Nephron progenitor cell (in vitro differentiated cells): ENCODE data around the gene TYRP1.

ENCODE experiments used
- DNase-seq: peaks from one replicate; pipeline ENCODE4 v3.0.0; 2021
- H3K27ac Mint-ChIP-seq: 2 replicates; pipeline ENCODE4 v1.8.0; 2021; ENCODE audit warnings: mild to moderate bottlenecking, moderate library complexity, mixed read lengths
- H3K27me3 Mint-ChIP-seq: 2 replicates; pipeline ENCODE4 v1.8.0; 2021; ENCODE audit warnings: mild to moderate bottlenecking, low read depth, mixed read lengths; ENCODE audit not compliant: poor library complexity
- H3K36me3 Mint-ChIP-seq: 2 replicates; pipeline ENCODE4 v1.8.0; 2021; ENCODE audit warnings: low read depth, mixed read lengths
- H3K4me1 Mint-ChIP-seq: 2 replicates; pipeline ENCODE4 v1.8.0; 2021; ENCODE audit warnings: mixed read lengths
- H3K4me3 Mint-ChIP-seq: 2 replicates; pipeline ENCODE4 v1.8.0; 2021; ENCODE audit warnings: mild to moderate bottlenecking, moderate library complexity, mixed read lengths
- H3K9me3 Mint-ChIP-seq: 2 replicates; pipeline ENCODE4 v1.8.0; 2021; ENCODE audit warnings: mild to moderate bottlenecking, moderate library complexity, mixed read lengths
- CTCF ChIP-seq: fragments of 200-600 bp; sonication (generic); IDR thresholded peaks from 2 replicates; pipeline ENCODE4 v1.5.0; 2021; ENCODE audit warnings: antibody characterized with exemption

The TYRP1 gene

GRCh38 chr9:12705738-12706391 lies 12.7 kb downstream of the TYRP1 start:
- H3K4me3 Mint-ChIP-seq, result no peak overlapping the region
- no peak for DNase-seq
- H3K36me3 Mint-ChIP-seq, result no peaks in the 10 kb centered on the region
- H3K27ac Mint-ChIP-seq, result no peak overlapping the region
- TF ChIP-seq CTCF, result no peak
- H3K27me3 Mint-ChIP-seq, result no peaks in the 10 kb centered on the region
- H3K4me1 Mint-ChIP-seq, result no peaks in the 10 kb centered on the region
- H3K9me3 Mint-ChIP-seq, result no peaks in the 10 kb centered on the region

- no peak overlapping the region for H3K4me3 Mint-ChIP-seq
- no peaks in the 10 kb centered on the region for H3K36me3 Mint-ChIP-seq
- no peaks in the 10 kb centered on the region for H3K27me3 Mint-ChIP-seq
- no peak for TF ChIP-seq CTCF
- DNase-seq, result no peak
- no peaks in the 10 kb centered on the region for H3K9me3 Mint-ChIP-seq
- no peaks in the 10 kb centered on the region for H3K4me1 Mint-ChIP-seq
- no peak overlapping the region for H3K27ac Mint-ChIP-seq
Measured at GRCh38 chr9:12708562-12709298, 15.5 kb downstream of the TYRP1 start.

- Mint-ChIP-seq H3K27ac (no peak overlapping the region), H3K27me3 (peaks cover 4% of the 10 kb centered on the region), H3K9me3 (no peaks in the 10 kb centered on the region), H3K36me3 (no peaks in the 10 kb centered on the region), H3K4me1 (no peaks in the 10 kb centered on the region), H3K4me3 (no peak overlapping the region)
- no peak for TF ChIP-seq CTCF
- DNase-seq, result no peak
Measured at GRCh38 chr9:12712532-12712931, 19.3 kb downstream of the TYRP1 start.

- H3K27ac Mint-ChIP-seq, result no peak overlapping the region
- H3K36me3 Mint-ChIP-seq, result no peaks in the 10 kb centered on the region
- peaks cover 4% of the 10 kb centered on the region for H3K27me3 Mint-ChIP-seq
- no peaks in the 10 kb centered on the region for H3K9me3 Mint-ChIP-seq
- no peak overlapping the region for H3K4me3 Mint-ChIP-seq
- peaks cover 14% of the 10 kb centered on the region for H3K4me1 Mint-ChIP-seq
- no peak for DNase-seq
- TF ChIP-seq CTCF, result no peak
Measured at GRCh38 chr9:12715268-12715667, 22.1 kb downstream of the TYRP1 start.

GRCh38 chr9:12716823-12717600 lies 23.8 kb downstream of the TYRP1 start:
- Mint-ChIP-seq H3K9me3 (no peaks in the 10 kb centered on the region), H3K36me3 (no peaks in the 10 kb centered on the region), H3K4me1 (peaks cover 21% of the 10 kb centered on the region), H3K4me3 (no peak overlapping the region), H3K27ac (no peak overlapping the region), H3K27me3 (peaks cover 4% of the 10 kb centered on the region)
- TF ChIP-seq CTCF, result no peak
- no peak for DNase-seq
